ENCODE data around the gene PRKCZ.

- TF ChIP-seq CTCF (IDR thresholded peaks at IDR 0.05; ENCODE audit: insufficient read depth, low read length), result no peak
- TF ChIP-seq POLR2AphosphoS5 (IDR thresholded peaks at IDR 0.05; ENCODE audit: low read depth), result no peak
- no peak for TF ChIP-seq GABPA (IDR thresholded peaks at IDR 0.05; ENCODE audit: low read depth)
Observed at GRCh38 chr1:2197707-2198165, 147.5 kb downstream of the PRKCZ start.

Data from HL-60 (cell line).